Testis (tissue), 5 donors: ENCODE data around the gene RPL22L1. TPM values are rescaled to one million over a fixed set of nuclear protein-coding genes. Genes with fewer than 3 reads are reported as not detected.

Source experiments
- DNase-seq: peaks from one replicate; pipeline ENCODE4 v3.0.0-alpha.2; 2019
- H3K27ac ChIP-seq, 2 donors: fragments of 200-600 bp; sonication (generic); one replicate each; pipeline ENCODE4 v1.5.1; 2019
- H3K27me3 ChIP-seq: fragments of 200-600 bp; sonication (generic); one replicate; pipeline ENCODE4 v1.5.1; 2019
- H3K36me3 ChIP-seq: fragments of 200-600 bp; sonication (generic); one replicate; pipeline ENCODE4 v1.5.1; 2017; ENCODE audit warnings: low read depth; ENCODE audit errors: missing control alignments
- H3K4me1 ChIP-seq: fragments of 200-600 bp; sonication (generic); one replicate; pipeline ENCODE4 v1.5.1; 2019
- H3K4me3 ChIP-seq, 2 donors: fragments of 200-600 bp; sonication (generic); one replicate each; pipeline ENCODE4 v1.5.1; 2017 to 2019
- H3K9me3 ChIP-seq: fragments of 200-600 bp; sonication (generic); one replicate; pipeline ENCODE4 v1.5.1; 2017
- CTCF ChIP-seq, 3 experiments: fragments of 450-650 bp in 2 of 3; fragments of 200-600 bp in 1 of 3; sonication (generic) in 1 of 3; IDR thresholded peaks; one replicate each; pipeline ENCODE4 v1.5.1; 2016 to 2019; ENCODE audit warnings: antibody characterized with exemption in 3 of 3, mild to moderate bottlenecking in 2 of 3, moderate library complexity in 1 of 3
- POLR2A ChIP-seq: fragments of 450-650 bp; IDR thresholded peaks from one replicate; pipeline ENCODE4 v1.6.1; 2017; ENCODE audit warnings: antibody characterized with exemption, mild to moderate bottlenecking, moderate library complexity
- WGBS, 2 donors: methylation state at CpG; one replicate each; pipeline ENCODE4 v1.1.5; 2018; 5-methylcytosine and 5-hydroxymethylcytosine counted together
- intact Hi-C: fragments of 100-400 bp; cut with DNase I; formaldehyde crosslinking; loops from one replicate; pipeline ENCODE4 v1.15.1; 2023; ENCODE audit warnings: low total_unique reads
- long read RNA-seq, 2 donors: transcript quantifications; one replicate each; lab custom pipeline, GENCODE V29; 2026
- polyA plus RNA-seq: library from polyadenylated mRNA; stranded (reverse); fragments of 350-450 nt; fragmentation: Illumina TruSeq; extraction: RNeasy Lipid Tissue Mini Kit (QIAGEN cat#74804); gene quantifications from one replicate; pipeline ENCODE4 v1.2.3, GENCODE V29; 2014; ENCODE audit warnings: low read depth, low replicate concordance; ENCODE audit not compliant: insufficient read depth
- total RNA-seq, 2 donors: library from RNA; depleted of rRNA; stranded (reverse); fragments of >200 nt; gene quantifications; one replicate each; pipeline ENCODE4 v1.2.3, GENCODE V29; 2016

The RPL22L1 gene
- total RNA-seq (10 to 100 TPM; 27.2 to 28.4 TPM), polyA plus RNA-seq (40.6 TPM)
- long read RNA-seq, donor 1, transcript RPL22L1-202 (4 exons, 506 nt): minor isoform, 9 of 73 reads
- long read RNA-seq, donor 1, transcript RPL22L1-201 (4 exons, 2,190 nt): major isoform, 45 of 73 reads
- long read RNA-seq, donor 1, transcript RPL22L1-204 (4 exons, 581 nt): minor isoform, 10 of 73 reads
- long read RNA-seq, donor 1, partial matches to known transcripts: 7 of 73 reads
- long read RNA-seq, donor 1, other reads (novel, unspliced or antisense): 0 of 73 reads
- long read RNA-seq, donor 2, transcript RPL22L1-204 (4 exons, 581 nt): minor isoform, 7 of 52 reads
- long read RNA-seq, donor 2, transcript RPL22L1-201 (4 exons, 2,190 nt): major isoform, 35 of 52 reads
- long read RNA-seq, donor 2, partial matches to known transcripts: 8 of 52 reads
- long read RNA-seq, donor 2, other reads (novel, unspliced or antisense): 0 of 52 reads

GRCh38 chr3:170869645-170870593 lies at the start of gene RPL22L1:
TSS of gene RPL22L1 (minus strand) at chr3:170870195. CDS start at chr3:170870167, 28 bp downstream.
- DNase-seq: peak; percentile 97
- TF ChIP-seq CTCF (IDR thresholded peaks at IDR 0.05) (no peak), POLR2A (peak; percentile 37)
- intact Hi-C loops: no loop called here
- Histone ChIP-seq H3K27me3 (no peaks in the 10 kb centered on the region), H3K27ac (peak within 1 kb of the TSS; percentile 84 to 87), H3K4me1 (peaks cover 4% of the 10 kb centered on the region), H3K4me3 (peak within 1 kb of the TSS; percentile 63 to 79), H3K36me3 (no peaks in the 10 kb centered on the region), H3K9me3 (no peaks in the 10 kb centered on the region)
- WGBS, 2 donors: 1% methylated on average over 56 to 59 of the region's 59 CpGs

GRCh38 chr3:170918715-170919114 lies 48.7 kb upstream of the RPL22L1 start:
- Histone ChIP-seq H3K4me3 (no peak overlapping the region), H3K4me1 (no peaks in the 10 kb centered on the region), H3K36me3 (no peaks in the 10 kb centered on the region), H3K27ac (no peak overlapping the region), H3K27me3 (no peaks in the 10 kb centered on the region), H3K9me3 (no peaks in the 10 kb centered on the region)
- TF ChIP-seq POLR2A: no peak
- no peak for DNase-seq
- intact Hi-C loops: no loop called here
- 83 to 89% methylated on average over 4 of the region's 4 CpGs for WGBS, 2 donors

- Histone ChIP-seq H3K4me3 (no peak overlapping the region), H3K27ac (no peak overlapping the region), H3K9me3 (no peaks in the 10 kb centered on the region), H3K27me3 (no peaks in the 10 kb centered on the region), H3K4me1 (no peaks in the 10 kb centered on the region), H3K36me3 (no peaks in the 10 kb centered on the region)
- intact Hi-C loops: no loop called here
- no peak for TF ChIP-seq CTCF (IDR thresholded peaks at IDR 0.05)
- TF ChIP-seq POLR2A: no peak
- 54 to 79% methylated on average over 1 of the region's 1 CpG for WGBS, 2 donors
- DNase-seq: no peak
Observed at GRCh38 chr3:170914690-170915089, 44.7 kb upstream of the RPL22L1 start.

- 85 to 90% methylated on average over 5 of the region's 5 CpGs for WGBS, 2 donors
- Histone ChIP-seq H3K36me3 (no peaks in the 10 kb centered on the region), H3K9me3 (no peaks in the 10 kb centered on the region), H3K27ac (no peak overlapping the region), H3K27me3 (no peaks in the 10 kb centered on the region), H3K4me1 (no peaks in the 10 kb centered on the region), H3K4me3 (no peak overlapping the region)
- TF ChIP-seq CTCF (IDR thresholded peaks at IDR 0.05) (no peak), POLR2A (no peak)
- intact Hi-C loops: no loop called here
- DNase-seq: no peak
Observed at GRCh38 chr3:170914212-170914611, 44.2 kb upstream of the RPL22L1 start.

GRCh38 chr3:170911051-170911450 lies 41.1 kb upstream of the RPL22L1 start:
- TF ChIP-seq POLR2A (no peak), CTCF (IDR thresholded peaks at IDR 0.05) (no peak)
- no peak for DNase-seq
- WGBS, 2 donors: 89 to 92% methylated on average over 3 of the region's 3 CpGs
- no peak overlapping the region for H3K27ac ChIP-seq
- H3K36me3 ChIP-seq: no peaks in the 10 kb centered on the region
- H3K4me3 ChIP-seq: no peak overlapping the region
- H3K4me1 ChIP-seq: no peaks in the 10 kb centered on the region
- no peaks in the 10 kb centered on the region for H3K9me3 ChIP-seq
- no peaks in the 10 kb centered on the region for H3K27me3 ChIP-seq
- intact Hi-C loops: no loop called here
